Measurements from ENCODE around the gene RHOH.
A peak's percentile ranks its signal among the peaks of the same experiment; 100 is the strongest.

Gene RHOH

GRCh38 chr4:40233227-40233626 lies 36.4 kb downstream of the RHOH start:
- DNase-seq (ENCODE audit: extremely low read depth in 1 of 2, low read depth in 1 of 2), result no peak

DNA sequence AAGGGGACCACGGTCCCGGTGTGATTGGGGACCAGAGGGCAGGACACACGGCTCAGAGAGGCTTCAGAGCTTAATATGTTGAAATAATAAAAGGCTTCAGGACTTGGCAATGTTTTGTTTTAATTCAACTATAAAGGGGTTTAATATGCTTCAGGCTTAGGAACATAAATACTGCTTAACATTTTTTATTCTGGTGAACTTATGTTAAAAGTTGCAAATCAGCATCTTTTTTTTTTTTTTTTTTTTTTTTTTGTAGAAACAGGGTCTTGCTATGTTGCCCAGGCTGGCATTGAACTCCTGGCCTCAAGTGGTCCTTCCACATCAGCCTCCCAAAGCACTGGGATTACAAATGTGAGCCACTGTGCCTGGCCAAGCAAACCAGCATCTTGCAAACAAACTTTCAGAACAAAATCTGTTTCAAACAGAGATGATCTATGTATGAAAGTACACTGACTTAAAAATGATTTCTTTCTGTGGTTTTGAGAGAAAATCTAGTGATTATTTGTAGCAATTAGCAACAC lies 37.7 kb downstream of the RHOH start:
- no peak for DNase-seq (ENCODE audit: extremely low read depth in 1 of 2, low read depth in 1 of 2)

DNA sequence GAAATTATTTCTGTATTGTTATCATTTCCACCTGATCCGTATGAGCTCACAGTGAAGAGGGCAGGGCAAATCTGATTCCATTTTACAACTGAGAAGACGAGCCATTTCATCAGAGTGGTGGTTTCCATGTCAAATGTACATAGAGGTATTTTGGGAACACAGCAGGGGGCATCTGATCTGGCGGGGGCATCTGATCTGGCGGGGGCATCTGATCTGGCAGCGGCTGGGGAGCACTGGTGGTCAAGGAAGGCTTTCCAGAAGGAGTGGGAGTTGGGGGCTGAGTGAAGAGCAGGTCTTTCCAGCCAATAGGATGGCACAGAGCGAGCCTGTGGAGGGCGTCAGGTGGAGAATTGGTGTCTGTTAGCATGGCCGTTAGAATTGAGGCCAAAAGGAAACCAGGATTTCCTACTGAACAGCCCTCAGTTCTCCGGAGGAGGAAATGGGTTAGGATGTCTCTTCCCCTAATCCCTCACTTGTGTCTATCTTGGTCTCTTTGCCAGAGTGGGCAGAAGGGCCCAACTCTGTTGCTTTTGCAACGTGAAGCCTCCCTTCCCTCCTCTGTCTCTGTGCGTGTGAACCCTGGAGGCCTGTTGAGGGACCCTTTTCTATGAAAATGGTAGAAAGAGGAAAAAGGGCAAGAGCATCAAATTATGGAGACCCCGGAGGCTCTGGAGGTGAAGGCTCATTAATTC lies 41.3 kb downstream of the RHOH start:
- no peak for DNase-seq (ENCODE audit: extremely low read depth in 1 of 2, low read depth in 1 of 2)

DNA sequence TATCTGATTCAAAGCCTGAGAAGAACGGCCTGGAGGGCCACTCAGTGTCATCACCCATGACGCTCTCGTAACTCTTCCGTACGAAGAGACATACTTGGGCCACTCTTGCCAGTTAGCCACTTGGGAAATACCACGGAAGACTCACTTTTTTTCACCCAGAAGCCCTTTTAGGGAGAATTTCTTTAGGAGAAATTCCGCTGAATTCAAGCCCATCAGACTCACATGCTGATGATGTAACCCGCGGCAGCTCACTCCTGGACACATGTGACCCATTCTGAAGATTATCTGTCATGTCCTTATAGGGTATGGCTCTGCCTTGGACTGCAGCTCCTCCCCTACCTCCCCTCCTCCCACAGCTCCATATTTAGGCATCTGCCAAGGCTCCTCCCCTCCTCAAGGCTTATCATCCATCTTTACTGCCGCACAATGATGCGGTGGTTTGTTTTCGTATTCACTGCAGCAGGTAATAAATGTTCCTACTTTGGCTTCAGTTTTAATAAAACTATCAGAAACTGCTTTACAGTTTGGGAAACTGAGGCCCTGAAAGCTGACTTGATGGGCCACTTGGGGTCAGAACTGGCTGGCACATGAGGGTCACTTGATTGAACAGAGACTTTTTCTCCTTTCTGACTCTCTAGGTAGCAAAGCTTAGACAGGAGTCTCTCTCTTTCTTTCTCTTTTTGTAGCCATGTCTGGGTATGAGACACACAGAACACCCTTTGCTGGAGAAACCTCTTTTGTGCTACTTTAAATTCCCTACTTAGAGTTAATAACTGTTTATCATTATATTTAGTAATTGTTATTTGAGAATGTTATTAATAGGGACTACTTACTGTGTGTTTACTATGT lies 42.1 kb downstream of the RHOH start:
- peak in 1 of 2 donors; percentile 80 for DNase-seq (ENCODE audit: extremely low read depth in 1 of 2, low read depth in 1 of 2)

GRCh38 chr4:40240040-40240653 lies 43.3 kb downstream of the RHOH start:
- DNase-seq (ENCODE audit: extremely low read depth in 1 of 2, low read depth in 1 of 2), result no peak

DNA sequence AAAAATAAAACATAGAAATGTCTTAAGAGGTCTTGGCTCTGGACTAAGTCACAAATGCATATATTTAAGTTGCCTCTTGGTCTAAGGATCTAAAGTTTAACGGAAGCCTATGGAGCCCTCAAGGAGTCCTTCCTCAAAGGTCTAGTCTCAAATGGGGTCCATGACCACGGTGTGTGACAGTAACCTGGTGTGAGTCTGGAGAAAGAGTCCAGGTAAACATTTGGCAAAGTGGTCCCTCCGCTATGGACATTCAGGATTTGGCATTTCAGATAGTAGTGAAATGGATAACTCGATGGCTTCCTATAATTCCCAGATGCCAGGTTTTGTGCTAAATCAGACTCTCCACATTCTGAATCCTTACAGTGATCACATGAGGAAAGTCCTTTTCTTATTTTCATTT lies 44.2 kb downstream of the RHOH start:
- DNase-seq (ENCODE audit: extremely low read depth in 1 of 2, low read depth in 1 of 2), result no peak

DNA sequence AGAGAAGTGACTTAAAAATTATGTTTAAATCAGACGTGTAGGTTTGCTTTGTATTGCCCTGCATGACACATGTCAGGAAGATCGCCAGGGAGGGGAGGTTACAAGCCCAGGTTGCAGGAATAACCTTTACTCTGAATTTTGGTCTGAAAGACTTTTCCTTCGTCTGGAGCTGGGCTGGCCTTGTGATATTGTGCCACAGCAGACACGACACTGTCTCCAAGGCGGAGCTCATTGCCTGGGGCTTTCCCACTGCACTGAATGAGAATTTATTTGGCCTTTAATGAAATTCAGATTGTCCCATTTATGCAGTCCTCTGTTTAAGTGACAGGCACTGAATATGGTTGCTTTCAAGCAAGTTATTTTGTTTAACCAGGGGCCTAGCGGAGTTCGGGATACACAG lies 45.1 kb downstream of the RHOH start:
- no peak for DNase-seq (ENCODE audit: extremely low read depth in 1 of 2, low read depth in 1 of 2)

- DNase-seq (ENCODE audit: extremely low read depth in 1 of 2, low read depth in 1 of 2), result no peak
Measured at GRCh38 chr4:40243386-40243948, 46.6 kb downstream of the RHOH start.

DNA sequence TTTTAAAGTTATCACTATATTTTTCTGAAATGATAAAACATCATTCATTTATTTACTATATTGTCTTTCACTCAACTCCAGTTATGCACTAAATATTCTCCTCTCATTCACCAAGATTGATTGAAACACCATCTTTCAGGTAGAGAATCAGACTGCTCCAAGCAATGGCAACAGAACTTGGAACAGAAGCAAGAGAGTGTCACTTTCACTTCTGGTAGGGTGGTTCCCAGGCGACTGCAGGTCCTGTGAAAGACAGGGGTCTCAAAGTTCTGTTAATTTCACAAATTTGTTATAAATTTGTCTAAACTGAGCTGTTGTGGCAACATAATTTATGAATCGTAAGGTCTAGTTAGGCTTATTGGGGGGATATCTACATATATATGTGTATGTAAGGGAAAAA lies 47.8 kb downstream of the RHOH start:
- no peak for DNase-seq (ENCODE audit: extremely low read depth in 1 of 2, low read depth in 1 of 2)

DNA sequence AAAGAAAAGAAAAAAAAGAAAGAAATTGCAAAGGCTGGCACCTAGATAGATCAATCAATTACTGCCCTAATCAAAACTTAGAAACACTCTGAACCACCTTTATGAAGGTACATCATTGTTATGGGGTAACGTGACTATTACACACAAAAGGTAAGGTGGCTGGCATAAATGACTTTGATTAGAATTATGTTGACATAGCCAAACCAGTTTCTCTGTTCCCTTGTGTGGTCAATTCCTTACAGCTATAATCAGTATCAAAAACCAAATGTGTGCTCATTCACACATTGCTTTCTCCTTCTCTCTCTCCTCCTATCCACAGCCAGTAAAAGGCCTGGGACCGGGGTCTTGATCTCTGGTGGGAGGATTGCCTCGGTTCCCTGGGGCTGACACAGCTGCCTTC lies 48.7 kb downstream of the RHOH start:
- no peak for DNase-seq (ENCODE audit: extremely low read depth in 1 of 2, low read depth in 1 of 2)

DNA sequence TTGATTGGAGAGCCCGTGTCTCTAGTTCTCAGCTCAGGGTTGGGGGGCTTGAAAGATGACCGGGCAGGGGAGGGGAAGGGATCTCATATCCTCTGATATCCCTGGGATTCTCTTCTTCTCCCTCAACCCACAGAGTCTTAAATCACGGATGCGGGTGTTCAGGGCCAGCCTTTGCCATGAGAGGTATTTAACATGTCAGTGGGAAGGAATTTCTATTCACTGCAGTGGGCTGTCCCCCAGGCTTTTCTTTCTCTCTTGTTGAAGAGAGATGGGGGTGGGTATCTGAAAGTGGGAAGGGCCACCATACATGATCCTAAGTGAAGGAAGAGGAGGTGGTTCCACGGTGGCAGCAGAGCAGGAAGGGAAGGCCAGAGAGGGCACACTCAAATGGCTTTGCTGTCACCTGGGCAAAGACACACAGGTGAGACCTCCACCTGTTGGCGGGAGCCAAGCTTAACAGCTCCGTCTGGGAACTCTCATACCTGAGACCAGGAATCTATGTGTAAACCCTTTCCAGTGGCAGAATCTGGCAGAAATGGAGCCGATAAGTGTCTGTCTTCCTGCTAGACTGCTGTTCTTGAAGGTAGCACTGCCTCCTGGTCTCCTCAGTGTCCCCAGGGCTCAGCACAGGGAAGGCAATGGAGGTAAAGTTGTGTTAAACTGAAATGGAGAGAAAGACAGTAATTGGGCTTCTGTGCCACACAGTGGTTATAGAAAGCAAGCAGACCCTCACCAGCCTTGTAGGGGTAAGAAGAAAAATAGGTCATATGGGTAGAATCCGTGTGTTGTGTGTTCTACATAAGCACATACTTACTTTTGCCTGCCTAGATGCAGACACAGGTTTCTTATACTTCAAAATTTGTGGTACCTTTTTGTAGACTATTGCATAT lies 49.4 kb downstream of the RHOH start:
- DNase-seq (ENCODE audit: extremely low read depth in 1 of 2, low read depth in 1 of 2), result no peak

DNA sequence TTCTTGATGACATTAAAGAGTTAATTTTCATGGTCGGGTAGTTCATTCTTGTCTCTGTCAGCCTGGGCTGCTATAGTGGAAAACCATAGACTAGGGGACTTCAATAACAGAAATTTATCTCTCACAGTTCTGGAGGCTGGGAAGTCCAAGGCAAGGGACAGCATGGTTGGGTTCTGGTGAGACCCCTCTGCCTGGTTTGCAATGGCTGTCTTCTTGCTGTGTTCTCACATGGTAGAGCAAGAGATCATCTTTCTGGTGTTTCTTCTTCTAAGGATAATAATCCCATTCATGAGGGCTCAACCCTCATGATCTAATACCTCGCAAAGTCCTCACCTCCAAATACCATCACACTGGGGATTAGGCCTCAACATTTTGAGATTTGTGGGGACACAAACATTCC lies 50.1 kb downstream of the RHOH start:
- DNase-seq (ENCODE audit: extremely low read depth in 1 of 2, low read depth in 1 of 2), result no peak

GRCh38 chr4:40247350-40247749 lies 50.5 kb downstream of the RHOH start:
- peak in 1 of 2 donors; percentile 48 for DNase-seq (ENCODE audit: extremely low read depth in 1 of 2, low read depth in 1 of 2)

DNA sequence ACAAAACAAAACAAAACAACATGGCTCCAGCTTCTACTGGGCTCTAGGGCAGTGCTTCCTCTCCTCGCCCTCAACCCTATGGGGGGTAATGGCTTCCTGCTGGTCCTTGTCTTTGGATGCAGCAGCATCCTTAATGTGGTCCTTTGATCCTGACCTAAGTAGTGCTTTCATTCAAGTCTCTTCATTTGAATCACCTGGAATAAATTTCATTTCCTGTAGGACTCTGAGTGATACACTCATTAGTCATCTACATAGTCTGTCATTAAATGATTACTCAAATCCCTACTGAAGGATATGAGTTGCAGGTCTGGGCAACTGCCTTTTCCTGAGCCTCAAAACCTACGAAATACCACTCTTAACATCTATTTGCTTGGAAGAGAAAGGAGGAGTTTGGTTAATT lies 54.5 kb downstream of the RHOH start:
- no peak for DNase-seq (ENCODE audit: extremely low read depth in 1 of 2, low read depth in 1 of 2)

- no peak for DNase-seq (ENCODE audit: extremely low read depth in 1 of 2, low read depth in 1 of 2)
Measured at GRCh38 chr4:40253906-40254305, 57.1 kb downstream of the RHOH start.

- peak in 1 of 2 donors; percentile 34 for DNase-seq (ENCODE audit: extremely low read depth in 1 of 2, low read depth in 1 of 2)
Measured at GRCh38 chr4:40254608-40255392, 58.0 kb downstream of the RHOH start.

- DNase-seq (ENCODE audit: extremely low read depth in 1 of 2, low read depth in 1 of 2), result no peak
Measured at GRCh38 chr4:40255393-40256281, 58.8 kb downstream of the RHOH start.

DNA sequence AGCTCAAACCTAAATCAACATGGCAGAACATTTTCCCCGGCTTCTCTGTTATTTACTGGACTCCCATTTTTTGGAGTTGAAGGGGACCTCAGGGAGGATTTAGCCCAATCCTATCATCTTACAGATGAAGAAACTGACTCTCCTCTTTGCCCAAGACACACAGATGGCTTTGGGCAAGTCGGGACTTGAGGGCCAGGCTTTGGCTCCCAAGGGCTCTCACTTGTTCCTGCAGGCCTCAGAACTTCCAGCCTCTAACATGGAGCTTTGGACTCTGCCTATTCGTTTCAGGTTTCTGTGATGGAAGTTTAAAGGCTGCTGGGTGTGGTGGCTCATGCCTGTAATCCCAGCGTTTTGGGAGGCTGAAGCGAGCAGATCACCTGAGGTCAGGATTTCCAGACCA lies 59.5 kb downstream of the RHOH start:
- DNase-seq (ENCODE audit: extremely low read depth in 1 of 2, low read depth in 1 of 2), result no peak

DNA sequence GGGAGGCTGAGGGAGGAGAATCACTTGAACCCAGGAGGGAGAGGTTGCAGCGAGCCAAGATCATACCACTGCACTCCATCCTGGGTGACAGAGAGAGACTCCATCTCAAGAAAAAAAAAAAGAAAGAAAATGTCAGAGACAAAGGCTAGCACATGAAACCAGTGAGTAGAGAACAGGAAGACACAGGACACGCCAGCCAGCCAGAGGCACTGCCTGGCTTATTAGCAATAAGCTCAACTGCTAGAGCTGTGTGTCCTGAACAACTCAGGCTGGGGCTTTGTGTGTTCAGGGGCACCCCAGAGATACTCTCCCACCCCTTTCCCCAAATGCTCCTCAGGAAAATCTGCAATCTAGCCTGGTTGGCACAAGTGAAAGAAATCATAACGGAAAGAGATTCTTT lies 60.0 kb downstream of the RHOH start:
- no peak for DNase-seq (ENCODE audit: extremely low read depth in 1 of 2, low read depth in 1 of 2)

All from stimulated activated CD8-positive, alpha-beta memory T cell treated with anti-CD3 and anti-CD28 coated beads, Interleukin-7, amount 100 ng/mL, for 48 hours (primary cell).